ENCODE data around the gene TTC27.
"Not testable (repeated sequence)": the region's sequence is repeated elsewhere in the genome, so short reads cannot be mapped to it uniquely, and the experiment has no call there.

Gene TTC27

GRCh38 chr2:32719933-32720716, 92.3 kb downstream of the TTC27 start:
- DNase-seq (ENCODE audit: low read depth in 2 of 2) = no peak

- DNase-seq (ENCODE audit: low read depth in 2 of 2) = no peak
These were observed 92.9 kb downstream of the TTC27 start for GRCh38 chr2:32720771-32721170.

GRCh38 chr2:32721376-32721775, 93.5 kb downstream of the TTC27 start:
- no peak for DNase-seq (ENCODE audit: low read depth in 2 of 2)

GRCh38 chr2:32723467-32724079, 95.7 kb downstream of the TTC27 start:
- DNase-seq (ENCODE audit: low read depth in 2 of 2) = no peak

- not testable (repeated sequence) for DNase-seq (ENCODE audit: low read depth in 2 of 2)
These were observed 98.8 kb downstream of the TTC27 start for GRCh38 chr2:32726678-32727077.

- no peak for DNase-seq (ENCODE audit: low read depth in 2 of 2)
These were observed 99.3 kb downstream of the TTC27 start for GRCh38 chr2:32727157-32727556.

GRCh38 chr2:32730958-32731357, 103.1 kb downstream of the TTC27 start:
- not testable (repeated sequence) for DNase-seq (ENCODE audit: low read depth in 2 of 2)

GRCh38 chr2:32732120-32732519, 104.3 kb downstream of the TTC27 start:
- DNase-seq (ENCODE audit: low read depth in 2 of 2) = no peak

GRCh38 chr2:32732912-32733472, 105.1 kb downstream of the TTC27 start:
- no peak for DNase-seq (ENCODE audit: low read depth in 2 of 2)

GRCh38 chr2:32735348-32735747, 107.5 kb downstream of the TTC27 start:
- no peak for DNase-seq (ENCODE audit: low read depth in 2 of 2)

GRCh38 chr2:32738939-32739338, 111.1 kb downstream of the TTC27 start:
- DNase-seq (ENCODE audit: low read depth in 2 of 2) = no peak

GRCh38 chr2:32739664-32740063, 111.8 kb downstream of the TTC27 start:
- no peak for DNase-seq (ENCODE audit: low read depth in 2 of 2)

GRCh38 chr2:32741575-32741974, 113.7 kb downstream of the TTC27 start:
- no peak for DNase-seq (ENCODE audit: low read depth in 2 of 2)

- DNase-seq (ENCODE audit: low read depth in 2 of 2) = no peak
These were observed 114.5 kb downstream of the TTC27 start for GRCh38 chr2:32742376-32742775.

- no peak for DNase-seq (ENCODE audit: low read depth in 2 of 2)
These were observed 115.8 kb downstream of the TTC27 start for GRCh38 chr2:32743480-32744236.

- no peak for DNase-seq (ENCODE audit: low read depth in 2 of 2)
These were observed 117.3 kb downstream of the TTC27 start for GRCh38 chr2:32745191-32745590.

- no peak for DNase-seq (ENCODE audit: low read depth in 2 of 2)
These were observed 117.8 kb downstream of the TTC27 start for GRCh38 chr2:32745675-32746074.

GRCh38 chr2:32746669-32747068, 118.8 kb downstream of the TTC27 start:
- DNase-seq (ENCODE audit: low read depth in 2 of 2) = no peak

- DNase-seq (ENCODE audit: low read depth in 2 of 2) = no peak
These were observed 120.3 kb downstream of the TTC27 start for GRCh38 chr2:32748158-32748557.

GRCh38 chr2:32750880-32751279, 123.0 kb downstream of the TTC27 start:
- DNase-seq (ENCODE audit: low read depth in 2 of 2) = no peak

- DNase-seq (ENCODE audit: low read depth in 2 of 2) = no peak
These were observed 124.4 kb downstream of the TTC27 start for GRCh38 chr2:32752205-32752604.

- DNase-seq (ENCODE audit: low read depth in 2 of 2) = no peak
These were observed 125.1 kb downstream of the TTC27 start for GRCh38 chr2:32752952-32753351.
